HEK293 (cell line): ENCODE results near the gene ZFR2.

Experiments used
- CTCF ChIA-PET: fragments of 350-600 bp; formaldehyde crosslinking; extraction: SDS; loops from one replicate; lab custom pipeline; 2021; ENCODE audit warnings: antibody characterized with exemption; lab: Yijun Ruan, JAX
- POLR2A ChIA-PET: fragments of 300-600 bp; formaldehyde crosslinking; extraction: SDS; loops from one replicate; lab custom pipeline; 2020; ENCODE audit warnings: antibody characterized with exemption, inconsistent platforms; lab: Yijun Ruan, JAX
- H3K27ac ChIP-seq: fragments of 200-500 bp; sonication (Bioruptor generic); 2 replicates; pipeline ENCODE4 v1.5.1; 2014; ENCODE audit warnings: low read depth, low read length, control low read depth, inconsistent platforms; ENCODE audit errors: extremely low read depth
- H3K36me3 ChIP-seq, 2 experiments: fragments of 200-500 bp in 1 of 2; sonication (Bioruptor generic) in 1 of 2; 1 replicate in 1 of 2; 2 replicates in 1 of 2; pipeline ENCODE4 v1.5.1; 2014 to 2017; ENCODE audit warnings: inconsistent platforms in 2 of 2, low read length in 2 of 2; ENCODE audit not compliant: control insufficient read depth in 2 of 2, insufficient read depth in 1 of 2
- H3K4me1 ChIP-seq: fragments of 200-500 bp; sonication (Bioruptor generic); 2 replicates; pipeline ENCODE4 v1.5.1; 2014; ENCODE audit warnings: mild to moderate bottlenecking, low read length, inconsistent platforms; ENCODE audit not compliant: control insufficient read depth, insufficient read depth
- H3K4me3 ChIP-seq: 2 replicates; pipeline ENCODE4 v1.5.1; 2011; ENCODE audit warnings: low read depth, mild to moderate bottlenecking, control low read depth, low read length, moderate library complexity
- H3K9me3 ChIP-seq: fragments of 200-500 bp; sonication (Bioruptor generic); 2 replicates; pipeline ENCODE4 v1.5.1; 2014; ENCODE audit warnings: low read depth, low read length, inconsistent platforms; ENCODE audit not compliant: control insufficient read depth, insufficient read depth
- EGR2 ChIP-seq: fragments of 450-650 bp; formaldehyde crosslinking; IDR thresholded peaks from 2 replicates; pipeline ENCODE4 v1.5.1; 2016; ENCODE audit warnings: low read depth, missing biosample characterization, missing genetic modification characterization
- HOXD13 ChIP-seq: sonication (generic); formaldehyde crosslinking; IDR thresholded peaks from 2 replicates; pipeline ENCODE4 v1.8.0; 2022; ENCODE audit warnings: missing genetic modification reagents, borderline replicate concordance
- KLF16 ChIP-seq: fragments of 450-650 bp; formaldehyde crosslinking; IDR thresholded peaks from 2 replicates; pipeline ENCODE4 v1.5.1; 2017; ENCODE audit warnings: missing biosample characterization, missing genetic modification characterization
- SP3 ChIP-seq: fragments of 450-650 bp; formaldehyde crosslinking; IDR thresholded peaks from 2 replicates; pipeline ENCODE4 v1.5.1; 2016; ENCODE audit warnings: missing biosample characterization, missing genetic modification characterization
- WT1 ChIP-seq: fragments of 450-650 bp; formaldehyde crosslinking; IDR thresholded peaks from 2 replicates; pipeline ENCODE4 v1.5.1; 2016; ENCODE audit warnings: missing biosample characterization, missing genetic modification characterization
- ZBTB17 ChIP-seq: fragments of 450-650 bp; formaldehyde crosslinking; IDR thresholded peaks from 2 replicates; pipeline ENCODE4 v1.5.1; 2016; ENCODE audit warnings: missing biosample characterization, missing genetic modification characterization
- ZBTB48 ChIP-seq: fragments of 450-650 bp; formaldehyde crosslinking; IDR thresholded peaks from 2 replicates; pipeline ENCODE4 v1.5.1; 2016; ENCODE audit warnings: missing biosample characterization, missing genetic modification characterization
- ZFHX2 ChIP-seq: fragments of 450-650 bp; formaldehyde crosslinking; conservative IDR thresholded peaks from 2 replicates; pipeline ENCODE4 v1.5.1; 2016; ENCODE audit warnings: missing biosample characterization, missing genetic modification characterization
- ZFP41 ChIP-seq: fragments of 450-650 bp; formaldehyde crosslinking; IDR thresholded peaks from 2 replicates; pipeline ENCODE4 v1.5.1; 2016; ENCODE audit warnings: missing biosample characterization, missing genetic modification characterization, borderline replicate concordance
- ZNF175 ChIP-seq: fragments of 450-650 bp; formaldehyde crosslinking; IDR thresholded peaks from 2 replicates; pipeline ENCODE4 v1.5.1; 2016; ENCODE audit warnings: missing biosample characterization, missing genetic modification characterization
- ZNF239 ChIP-seq: fragments of 450-650 bp; formaldehyde crosslinking; IDR thresholded peaks from 2 replicates; pipeline ENCODE4 v1.5.1; 2016; ENCODE audit warnings: missing biosample characterization, missing genetic modification characterization
- ZNF335 ChIP-seq: fragments of 450-650 bp; formaldehyde crosslinking; conservative IDR thresholded peaks from 2 replicates; pipeline ENCODE4 v1.5.1; 2016; ENCODE audit warnings: missing biosample characterization, missing genetic modification characterization
- ZNF354C ChIP-seq: fragments of 450-650 bp; formaldehyde crosslinking; IDR thresholded peaks from 2 replicates; pipeline ENCODE4 v1.5.1; 2016; ENCODE audit warnings: missing biosample characterization, missing genetic modification characterization, low read depth, borderline replicate concordance
- ZNF37A ChIP-seq: fragments of 450-650 bp; IDR thresholded peaks from 2 replicates; pipeline ENCODE4 v1.5.1; 2018; ENCODE audit warnings: missing biosample characterization, missing genetic modification characterization
- ZNF514 ChIP-seq: fragments of 450-650 bp; formaldehyde crosslinking; IDR thresholded peaks from 2 replicates; pipeline ENCODE4 v1.5.1; 2016; ENCODE audit warnings: missing biosample characterization, missing genetic modification characterization
- ZNF596 ChIP-seq: fragments of 450-650 bp; IDR thresholded peaks from 2 replicates; pipeline ENCODE4 v1.5.0; 2018; ENCODE audit warnings: missing biosample characterization, mild to moderate bottlenecking, missing genetic modification characterization, moderate library complexity
- ZNF654 ChIP-seq: fragments of 450-650 bp; formaldehyde crosslinking; IDR thresholded peaks from 2 replicates; pipeline ENCODE4 v1.5.1; 2016; ENCODE audit warnings: low read depth, missing biosample characterization, missing genetic modification characterization
- ZNF701 ChIP-seq: fragments of 450-650 bp; formaldehyde crosslinking; IDR thresholded peaks from 2 replicates; pipeline ENCODE4 v1.5.1; 2016; ENCODE audit warnings: missing biosample characterization, missing genetic modification characterization
- TF ChIP-seq, protein P1 (sequence below): fragments of 450-650 bp; formaldehyde crosslinking; IDR thresholded peaks from 2 replicates; pipeline ENCODE4 v1.5.1; 2016; ENCODE audit warnings: missing biosample characterization, missing genetic modification characterization
- TF ChIP-seq, protein P2 (sequence below): fragments of 450-650 bp; formaldehyde crosslinking; IDR thresholded peaks from 2 replicates; pipeline ENCODE4 v1.5.0; 2017; ENCODE audit warnings: missing biosample characterization, missing genetic modification characterization, borderline replicate concordance
- TF ChIP-seq, protein P3 (sequence below): fragments of 450-650 bp; formaldehyde crosslinking; IDR thresholded peaks from 2 replicates; pipeline ENCODE4 v1.5.1; 2016; ENCODE audit warnings: missing biosample characterization, missing genetic modification characterization
- TF ChIP-seq, protein P4 (sequence below): IDR thresholded peaks from 2 replicates; pipeline ENCODE4 v1.6.1; 2011; ENCODE audit warnings: mild to moderate bottlenecking, low read depth, low read length, borderline replicate concordance
- TF ChIP-seq, protein P5 (sequence below): fragments of 450-650 bp; formaldehyde crosslinking; IDR thresholded peaks from 2 replicates; pipeline ENCODE4 v1.5.1; 2016; ENCODE audit warnings: missing biosample characterization, missing genetic modification characterization
- TF ChIP-seq, protein P6 (sequence below): fragments of 450-650 bp; formaldehyde crosslinking; IDR thresholded peaks from 2 replicates; pipeline ENCODE4 v1.5.1; 2016; ENCODE audit warnings: missing biosample characterization, missing genetic modification characterization
- TF ChIP-seq, protein P7 (sequence below): fragments of 450-650 bp; formaldehyde crosslinking; IDR thresholded peaks from 2 replicates; pipeline ENCODE4 v1.5.1; 2016; ENCODE audit warnings: missing biosample characterization, missing genetic modification characterization

Gene ZFR2

DNA sequence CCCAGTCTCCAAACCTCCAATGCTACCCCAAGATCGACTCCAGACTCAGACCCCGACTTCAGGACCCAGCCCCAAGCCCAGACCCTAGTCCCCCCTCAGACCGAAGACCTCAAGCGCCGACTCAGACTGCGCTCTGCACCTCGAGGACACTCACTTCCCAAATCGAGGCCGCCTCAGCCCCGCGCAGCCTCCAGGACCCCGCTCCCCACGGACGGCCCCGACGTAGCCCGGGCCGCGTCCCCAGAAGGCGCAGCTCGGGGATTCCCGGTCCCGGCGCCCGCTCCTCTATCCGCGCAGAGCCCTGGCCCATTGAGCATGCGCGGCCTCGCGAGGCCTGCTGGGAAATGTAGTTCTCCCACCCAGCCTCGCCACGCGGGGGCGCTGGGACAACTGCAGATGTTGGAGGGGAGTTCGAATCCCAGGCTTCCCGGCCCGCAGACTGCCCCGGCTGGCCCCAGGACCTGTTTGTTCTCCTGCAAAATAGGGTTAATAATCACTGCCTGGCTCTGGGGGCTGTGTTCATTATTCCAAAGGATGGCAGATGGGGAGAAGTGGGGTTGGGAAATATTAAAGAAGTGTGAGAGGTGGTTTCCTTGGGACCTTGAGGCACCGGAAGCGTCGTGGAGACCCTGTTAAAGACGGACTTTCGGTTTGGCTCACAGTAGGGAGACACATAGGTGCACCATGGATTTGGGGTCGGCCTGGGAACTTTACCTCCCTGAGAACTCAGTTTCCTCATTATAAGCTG lies 107.3 kb downstream of the ZFR2 start, which contains the start of gene APBA3 (continued):
- TF ChIP-seq EGR2: peak; percentile 36; the same call in 1 of the 2 replicates
- TF ChIP-seq, protein P1, sequence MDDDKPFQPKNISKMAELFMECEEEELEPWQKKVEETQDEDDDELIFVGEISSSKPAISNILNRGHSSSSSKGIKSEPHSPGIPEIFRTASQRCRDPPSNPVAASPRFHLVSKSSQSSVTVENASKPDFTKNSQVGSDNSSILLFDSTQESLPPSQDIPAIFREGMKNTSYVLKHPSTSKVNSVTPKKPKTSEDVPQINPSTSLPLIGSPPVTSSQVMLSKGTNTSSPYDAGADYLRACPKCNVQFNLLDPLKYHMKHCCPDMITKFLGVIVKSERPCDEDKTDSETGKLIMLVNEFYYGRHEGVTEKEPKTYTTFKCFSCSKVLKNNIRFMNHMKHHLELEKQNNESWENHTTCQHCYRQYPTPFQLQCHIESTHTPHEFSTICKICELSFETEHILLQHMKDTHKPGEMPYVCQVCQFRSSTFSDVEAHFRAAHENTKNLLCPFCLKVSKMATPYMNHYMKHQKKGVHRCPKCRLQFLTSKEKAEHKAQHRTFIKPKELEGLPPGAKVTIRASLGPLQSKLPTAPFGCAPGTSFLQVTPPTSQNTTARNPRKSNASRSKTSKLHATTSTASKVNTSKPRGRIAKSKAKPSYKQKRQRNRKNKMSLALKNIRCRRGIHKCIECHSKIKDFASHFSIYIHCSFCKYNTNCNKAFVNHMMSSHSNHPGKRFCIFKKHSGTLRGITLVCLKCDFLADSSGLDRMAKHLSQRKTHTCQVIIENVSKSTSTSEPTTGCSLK (tag by site-specific recombination): no peak
- no peak for TF ChIP-seq ZNF354C (tag by site-specific recombination)
- TF ChIP-seq, protein P2, sequence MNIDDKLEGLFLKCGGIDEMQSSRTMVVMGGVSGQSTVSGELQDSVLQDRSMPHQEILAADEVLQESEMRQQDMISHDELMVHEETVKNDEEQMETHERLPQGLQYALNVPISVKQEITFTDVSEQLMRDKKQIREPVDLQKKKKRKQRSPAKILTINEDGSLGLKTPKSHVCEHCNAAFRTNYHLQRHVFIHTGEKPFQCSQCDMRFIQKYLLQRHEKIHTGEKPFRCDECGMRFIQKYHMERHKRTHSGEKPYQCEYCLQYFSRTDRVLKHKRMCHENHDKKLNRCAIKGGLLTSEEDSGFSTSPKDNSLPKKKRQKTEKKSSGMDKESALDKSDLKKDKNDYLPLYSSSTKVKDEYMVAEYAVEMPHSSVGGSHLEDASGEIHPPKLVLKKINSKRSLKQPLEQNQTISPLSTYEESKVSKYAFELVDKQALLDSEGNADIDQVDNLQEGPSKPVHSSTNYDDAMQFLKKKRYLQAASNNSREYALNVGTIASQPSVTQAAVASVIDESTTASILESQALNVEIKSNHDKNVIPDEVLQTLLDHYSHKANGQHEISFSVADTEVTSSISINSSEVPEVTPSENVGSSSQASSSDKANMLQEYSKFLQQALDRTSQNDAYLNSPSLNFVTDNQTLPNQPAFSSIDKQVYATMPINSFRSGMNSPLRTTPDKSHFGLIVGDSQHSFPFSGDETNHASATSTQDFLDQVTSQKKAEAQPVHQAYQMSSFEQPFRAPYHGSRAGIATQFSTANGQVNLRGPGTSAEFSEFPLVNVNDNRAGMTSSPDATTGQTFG (tag by site-specific recombination): no peak
- peak; percentile 98 for TF ChIP-seq ZBTB17 (tag by site-specific recombination)
- TF ChIP-seq ZFHX2: peak; percentile 59; the same call in 1 of the 2 replicates
- 0 out of 2 replicates have a peak, but pooled peaks have one; percentile 3 for TF ChIP-seq ZNF654 (tag by site-specific recombination)
- TF ChIP-seq, protein P3, sequence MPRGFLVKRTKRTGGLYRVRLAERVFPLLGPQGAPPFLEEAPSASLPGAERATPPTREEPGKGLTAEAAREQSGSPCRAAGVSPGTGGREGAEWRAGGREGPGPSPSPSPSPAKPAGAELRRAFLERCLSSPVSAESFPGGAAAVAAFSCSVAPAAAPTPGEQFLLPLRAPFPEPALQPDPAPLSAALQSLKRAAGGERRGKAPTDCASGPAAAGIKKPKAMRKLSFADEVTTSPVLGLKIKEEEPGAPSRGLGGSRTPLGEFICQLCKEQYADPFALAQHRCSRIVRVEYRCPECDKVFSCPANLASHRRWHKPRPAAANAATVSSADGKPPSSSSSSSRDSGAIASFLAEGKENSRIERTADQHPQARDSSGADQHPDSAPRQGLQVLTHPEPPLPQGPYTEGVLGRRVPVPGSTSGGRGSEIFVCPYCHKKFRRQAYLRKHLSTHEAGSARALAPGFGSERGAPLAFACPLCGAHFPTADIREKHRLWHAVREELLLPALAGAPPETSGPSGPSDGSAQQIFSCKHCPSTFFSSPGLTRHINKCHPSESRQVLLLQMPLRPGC (tag by site-specific recombination): no peak; the same call in 1 of the 2 replicates
- TF ChIP-seq, protein P4, sequence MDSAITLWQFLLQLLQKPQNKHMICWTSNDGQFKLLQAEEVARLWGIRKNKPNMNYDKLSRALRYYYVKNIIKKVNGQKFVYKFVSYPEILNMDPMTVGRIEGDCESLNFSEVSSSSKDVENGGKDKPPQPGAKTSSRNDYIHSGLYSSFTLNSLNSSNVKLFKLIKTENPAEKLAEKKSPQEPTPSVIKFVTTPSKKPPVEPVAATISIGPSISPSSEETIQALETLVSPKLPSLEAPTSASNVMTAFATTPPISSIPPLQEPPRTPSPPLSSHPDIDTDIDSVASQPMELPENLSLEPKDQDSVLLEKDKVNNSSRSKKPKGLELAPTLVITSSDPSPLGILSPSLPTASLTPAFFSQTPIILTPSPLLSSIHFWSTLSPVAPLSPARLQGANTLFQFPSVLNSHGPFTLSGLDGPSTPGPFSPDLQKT: no peak
- TF ChIP-seq ZNF175 (tag by site-specific recombination): no peak
- TF ChIP-seq WT1 (tag by site-specific recombination): no peak
- no peak for TF ChIP-seq ZNF239
- 0 out of 2 replicates have a peak, but pooled peaks have one; percentile 43 for TF ChIP-seq ZNF701
- peak; percentile 75 for TF ChIP-seq KLF16 (tag by site-specific recombination)
- TF ChIP-seq HOXD13 (CRISPR knock-in tag): no peak

DNA sequence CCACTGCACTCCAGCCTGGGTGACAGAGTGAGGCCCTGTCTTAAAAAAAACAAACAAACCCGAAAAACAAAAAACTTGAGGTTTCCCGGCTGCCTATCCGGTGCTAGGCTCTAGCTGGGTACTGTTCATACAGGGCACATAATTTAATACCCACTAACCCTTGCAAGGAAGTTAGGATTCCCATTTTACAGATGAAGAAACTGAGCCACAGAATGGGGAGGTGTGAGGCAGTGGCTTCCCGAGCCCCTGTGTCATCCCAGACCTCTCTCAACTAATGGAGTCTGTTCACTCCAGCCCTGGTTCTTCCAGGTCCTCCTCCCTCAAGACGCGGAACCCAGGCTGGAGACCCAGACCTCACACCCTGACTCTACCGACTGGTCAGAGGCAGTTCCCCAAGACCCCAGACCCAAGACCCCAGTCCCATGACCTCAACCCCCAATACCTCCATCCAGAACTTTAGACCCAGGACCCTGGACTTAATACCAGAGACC lies 107.9 kb downstream of the ZFR2 start:
- no peaks in the 10 kb centered on the region for H3K9me3 ChIP-seq
- H3K4me3 ChIP-seq: peak overlapping the region; percentile 96
- ChIA-PET CTCF (no interaction called here), POLR2A (interaction anchor here (0.6 to 2.4 kb wide), 7 partner anchors 16 to 227 kb away, joined by 3 to 10 read pairs (median 5); no protein-coding TSS in a partner anchor)
- H3K27ac ChIP-seq: peak overlapping the region; percentile 56; the same call in 1 of the 2 replicates
- H3K36me3 ChIP-seq: peaks cover 7 to 21% of the 10 kb centered on the region in 2 experiments; a peak in 2 of 3 replicates
- H3K4me1 ChIP-seq: no peaks in the 10 kb centered on the region; the same call in 1 of the 2 replicates
- TF ChIP-seq ZNF596: no peak
- TF ChIP-seq, protein P5, sequence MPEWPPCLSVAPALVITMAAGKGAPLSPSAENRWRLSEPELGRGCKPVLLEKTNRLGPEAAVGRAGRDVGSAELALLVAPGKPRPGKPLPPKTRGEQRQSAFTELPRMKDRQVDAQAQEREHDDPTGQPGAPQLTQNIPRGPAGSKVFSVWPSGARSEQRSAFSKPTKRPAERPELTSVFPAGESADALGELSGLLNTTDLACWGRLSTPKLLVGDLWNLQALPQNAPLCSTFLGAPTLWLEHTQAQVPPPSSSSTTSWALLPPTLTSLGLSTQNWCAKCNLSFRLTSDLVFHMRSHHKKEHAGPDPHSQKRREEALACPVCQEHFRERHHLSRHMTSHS (tag by site-specific recombination): no peak
- TF ChIP-seq, protein P6, sequence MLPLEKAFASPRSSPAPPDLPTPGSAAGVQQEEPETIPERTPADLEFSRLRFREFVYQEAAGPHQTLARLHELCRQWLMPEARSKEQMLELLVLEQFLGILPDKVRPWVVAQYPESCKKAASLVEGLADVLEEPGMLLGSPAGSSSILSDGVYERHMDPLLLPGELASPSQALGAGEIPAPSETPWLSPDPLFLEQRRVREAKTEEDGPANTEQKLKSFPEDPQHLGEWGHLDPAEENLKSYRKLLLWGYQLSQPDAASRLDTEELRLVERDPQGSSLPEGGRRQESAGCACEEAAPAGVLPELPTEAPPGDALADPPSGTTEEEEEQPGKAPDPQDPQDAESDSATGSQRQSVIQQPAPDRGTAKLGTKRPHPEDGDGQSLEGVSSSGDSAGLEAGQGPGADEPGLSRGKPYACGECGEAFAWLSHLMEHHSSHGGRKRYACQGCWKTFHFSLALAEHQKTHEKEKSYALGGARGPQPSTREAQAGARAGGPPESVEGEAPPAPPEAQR: no peak
- TF ChIP-seq, protein P7, sequence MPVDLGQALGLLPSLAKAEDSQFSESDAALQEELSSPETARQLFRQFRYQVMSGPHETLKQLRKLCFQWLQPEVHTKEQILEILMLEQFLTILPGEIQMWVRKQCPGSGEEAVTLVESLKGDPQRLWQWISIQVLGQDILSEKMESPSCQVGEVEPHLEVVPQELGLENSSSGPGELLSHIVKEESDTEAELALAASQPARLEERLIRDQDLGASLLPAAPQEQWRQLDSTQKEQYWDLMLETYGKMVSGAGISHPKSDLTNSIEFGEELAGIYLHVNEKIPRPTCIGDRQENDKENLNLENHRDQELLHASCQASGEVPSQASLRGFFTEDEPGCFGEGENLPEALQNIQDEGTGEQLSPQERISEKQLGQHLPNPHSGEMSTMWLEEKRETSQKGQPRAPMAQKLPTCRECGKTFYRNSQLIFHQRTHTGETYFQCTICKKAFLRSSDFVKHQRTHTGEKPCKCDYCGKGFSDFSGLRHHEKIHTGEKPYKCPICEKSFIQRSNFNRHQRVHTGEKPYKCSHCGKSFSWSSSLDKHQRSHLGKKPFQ: no peak
- no peak for TF ChIP-seq SP3 (tag by site-specific recombination)
- no peak for TF ChIP-seq ZBTB48 (tag by site-specific recombination)
- TF ChIP-seq ZFP41 (tag by site-specific recombination): no peak
- no peak for TF ChIP-seq ZNF514 (tag by site-specific recombination)
- TF ChIP-seq ZNF37A: no peak
- TF ChIP-seq ZNF335 (tag by site-specific recombination): no peak
